MM.1S (cell line): ENCODE measurements around the gene CDH4.

Source experiments
- DNase-seq: peaks from one replicate; pipeline ENCODE4 v3.0.0-alpha.2; 2015
- H2AFZ ChIP-seq: fragments of 300-600 bp; sonication (generic); 2 replicates; pipeline ENCODE4 v1.6.0; 2016; ENCODE audit warnings: antibody characterized with exemption, low read length
- H3F3A ChIP-seq: fragments of 300-600 bp; sonication (generic); 2 replicates; pipeline ENCODE4 v1.6.1; 2016; ENCODE audit warnings: mild to moderate bottlenecking, antibody characterized with exemption, low read length, moderate library complexity, mixed read lengths; ENCODE audit not compliant: insufficient read depth
- H3K27ac ChIP-seq: fragments of 300-600 bp; sonication (generic); 2 replicates; pipeline ENCODE4 v1.5.1; 2016; ENCODE audit warnings: mild to moderate bottlenecking, low read length
- H3K27me3 ChIP-seq: fragments of 300-600 bp; sonication (generic); replicated peaks from 2 replicates; pipeline ENCODE4 v1.6.0; 2016; ENCODE audit warnings: low read length; ENCODE audit not compliant: insufficient read depth
- H3K36me3 ChIP-seq: fragments of 300-600 bp; sonication (generic); replicated peaks from 2 replicates; pipeline ENCODE4 v1.6.1; 2016; ENCODE audit warnings: mild to moderate bottlenecking, low read length, mixed read lengths; ENCODE audit not compliant: insufficient read depth
- H3K4me1 ChIP-seq: fragments of 300-600 bp; sonication (generic); 2 replicates; pipeline ENCODE4 v1.6.1; 2016; ENCODE audit warnings: low read length, mixed read lengths
- H3K4me2 ChIP-seq: fragments of 300-600 bp; sonication (generic); 2 replicates; pipeline ENCODE4 v1.6.0; 2016; ENCODE audit warnings: low read depth, low read length
- H3K4me3 ChIP-seq: fragments of 300-600 bp; sonication (generic); 2 replicates; pipeline ENCODE4 v1.5.1; 2016; ENCODE audit warnings: low read length, mixed read lengths
- H3K79me2 ChIP-seq: fragments of 300-600 bp; sonication (generic); 2 replicates; pipeline ENCODE4 v1.6.1; 2016; ENCODE audit warnings: mixed run types, low read length, mixed read lengths
- H3K9ac ChIP-seq: fragments of 300-600 bp; sonication (generic); 2 replicates; pipeline ENCODE4 v1.6.1; 2016; ENCODE audit warnings: low read length, mixed read lengths
- H3K9me2 ChIP-seq: fragments of 300-600 bp; sonication (generic); replicated peaks from 2 replicates; pipeline ENCODE4 v1.6.1; 2016; ENCODE audit warnings: mild to moderate bottlenecking, low read length, mixed read lengths; ENCODE audit not compliant: insufficient read depth
- H3K9me3 ChIP-seq: fragments of 300-600 bp; sonication (generic); replicated peaks from 2 replicates; pipeline ENCODE4 v1.6.1; 2016; ENCODE audit warnings: mild to moderate bottlenecking, low read length, mixed read lengths; ENCODE audit not compliant: insufficient read depth
- H4K20me1 ChIP-seq: fragments of 300-600 bp; sonication (generic); 2 replicates; pipeline ENCODE4 v1.6.1; 2016; ENCODE audit warnings: mild to moderate bottlenecking, low read length, moderate library complexity, mixed read lengths; ENCODE audit not compliant: insufficient read depth
- CTCF ChIP-seq: fragments of 300-600 bp; sonication (generic); IDR thresholded peaks from 2 replicates; pipeline ENCODE4 v1.5.1; 2016; ENCODE audit warnings: antibody characterized with exemption, low read length, mixed read lengths
- EZH2 ChIP-seq: fragments of 300-600 bp; sonication (generic); optimal IDR thresholded peaks from 2 replicates; pipeline ENCODE3; 2017; ENCODE audit warnings: low read depth, mild to moderate bottlenecking, antibody characterized with exemption, low read length, mixed read lengths
- EZH2phosphoT487 ChIP-seq: fragments of 300-600 bp; sonication (generic); IDR thresholded peaks from 2 replicates; pipeline ENCODE4 v1.6.1; 2018; ENCODE audit warnings: antibody characterized with exemption, low read length

Gene CDH4

GRCh38 chr20:61772828-61773631, 521.0 kb downstream of the CDH4 start:
- Histone ChIP-seq H3K4me1 (no peaks in the 10 kb centered on the region), H3K79me2 (no peaks in the 10 kb centered on the region), H2AFZ (no peak overlapping the region), H3K9ac (no peak overlapping the region), H3F3A (no peaks in the 10 kb centered on the region), H3K9me2 (no peaks in the 10 kb centered on the region), H3K4me2 (no peak overlapping the region), H3K27me3 (peaks cover 81% of the 10 kb centered on the region), H4K20me1 (no peaks in the 10 kb centered on the region), H3K27ac (no peak overlapping the region), H3K36me3 (no peaks in the 10 kb centered on the region), H3K4me3 (no peak overlapping the region), H3K9me3 (no peaks in the 10 kb centered on the region)
- no peak for DNase-seq
- TF ChIP-seq EZH2: no peak
- TF ChIP-seq EZH2phosphoT487: no peak
- TF ChIP-seq CTCF: no peak

DNA sequence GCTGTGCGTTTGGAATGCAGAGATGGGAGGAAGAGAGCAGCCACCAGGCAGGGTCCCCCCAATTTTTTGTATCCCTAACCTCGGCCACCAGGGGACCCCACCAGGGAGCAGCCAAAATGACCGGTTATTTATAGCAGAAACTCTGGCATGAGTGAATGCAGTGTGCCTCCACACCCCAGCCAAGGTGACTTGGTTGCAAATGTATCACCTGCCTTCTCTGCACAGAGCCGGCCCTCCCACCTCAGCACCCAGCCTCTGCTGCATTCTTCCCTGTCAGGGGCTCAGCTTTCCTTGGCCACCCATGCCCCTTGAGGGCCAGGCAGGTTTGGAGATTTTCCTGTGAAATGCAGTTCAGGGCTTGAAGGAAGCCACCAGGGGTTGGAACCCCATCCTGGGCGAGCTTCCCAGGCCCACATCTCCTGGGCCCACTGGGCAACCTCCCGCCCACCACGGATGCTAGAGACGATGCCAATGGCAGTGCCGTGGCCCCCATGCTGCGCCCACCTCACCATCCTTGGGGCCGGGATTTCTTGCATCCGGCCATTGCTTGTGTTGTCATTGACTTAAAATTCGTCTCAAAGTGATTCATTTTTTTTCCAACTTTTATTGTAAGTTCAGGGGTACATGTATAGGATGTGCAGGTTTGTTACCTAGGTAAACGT, 522.0 kb downstream of the CDH4 start:
- peaks cover 81% of the 10 kb centered on the region for H3K27me3 ChIP-seq
- DNase-seq: no peak
- no peaks in the 10 kb centered on the region for H3K4me1 ChIP-seq
- no peaks in the 10 kb centered on the region for H4K20me1 ChIP-seq
- no peaks in the 10 kb centered on the region for H3K9me2 ChIP-seq
- no peak overlapping the region for H2AFZ ChIP-seq
- H3K36me3 ChIP-seq: no peaks in the 10 kb centered on the region
- no peak overlapping the region for H3K4me3 ChIP-seq
- H3K4me2 ChIP-seq: no peak overlapping the region
- no peak overlapping the region for H3K27ac ChIP-seq
- H3K9me3 ChIP-seq: no peaks in the 10 kb centered on the region
- H3K79me2 ChIP-seq: no peaks in the 10 kb centered on the region
- TF ChIP-seq EZH2: no peak
- no peak for TF ChIP-seq EZH2phosphoT487
- no peak for TF ChIP-seq CTCF
- H3K9ac ChIP-seq: no peak overlapping the region
- H3F3A ChIP-seq: no peaks in the 10 kb centered on the region

- Histone ChIP-seq H3K4me3 (no peak overlapping the region), H3K27ac (no peak overlapping the region), H3K4me2 (no peak overlapping the region), H3F3A (no peaks in the 10 kb centered on the region), H3K79me2 (no peaks in the 10 kb centered on the region), H3K9ac (no peak overlapping the region), H3K27me3 (peaks cover 83% of the 10 kb centered on the region), H3K9me3 (no peaks in the 10 kb centered on the region), H3K4me1 (no peaks in the 10 kb centered on the region), H3K9me2 (no peaks in the 10 kb centered on the region), H3K36me3 (no peaks in the 10 kb centered on the region), H2AFZ (no peak overlapping the region), H4K20me1 (no peaks in the 10 kb centered on the region)
- DNase-seq: no peak
- no peak for TF ChIP-seq EZH2phosphoT487
- no peak for TF ChIP-seq CTCF
- TF ChIP-seq EZH2: no peak
These were observed 523.4 kb downstream of the CDH4 start for GRCh38 chr20:61775423-61775822.
